ENCODE results near the gene FHOD3. TPM values are rescaled to one million over a fixed set of nuclear protein-coding genes. Genes with fewer than 3 reads are reported as not detected.

Gene FHOD3
- total RNA-seq, 2 donors from 2014 or later: 2.8 to 3.1 TPM

DNA sequence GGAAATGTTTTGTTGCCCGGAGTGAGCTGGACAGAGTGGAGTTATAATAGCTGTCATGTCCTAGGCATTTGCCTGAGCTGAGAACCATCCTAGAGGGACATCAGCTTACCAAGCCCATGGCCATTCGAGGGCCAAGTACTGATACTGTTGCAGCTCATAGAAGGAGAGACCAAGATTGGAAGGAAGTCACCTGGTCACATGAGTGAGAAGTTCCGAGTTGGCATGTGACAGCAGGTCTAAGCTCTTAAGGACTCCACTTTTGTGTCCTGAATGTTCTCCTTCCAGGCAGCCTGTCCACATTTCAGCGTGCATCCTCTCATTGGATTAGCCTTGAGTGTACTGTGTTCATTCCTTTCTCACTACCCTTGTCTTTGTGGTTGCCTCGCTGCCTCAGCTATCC lies 4.4 kb downstream of the FHOD3 start:
- Mint-ChIP-seq H3K27me3 (ENCODE audit: insufficient read depth) (peaks cover 65% of the 10 kb centered on the region), H3K4me3 (no peak overlapping the region), H3K27ac (no peak overlapping the region), H3K9me3 (no peaks in the 10 kb centered on the region), H3K4me1 (no peaks in the 10 kb centered on the region), H3K36me3 (ENCODE audit: low read depth) (no peaks in the 10 kb centered on the region)
- no peaks in the 10 kb centered on the region for H3K4me1 ChIP-seq (ENCODE audit: control insufficient read depth, insufficient read depth, low read length)
- H3K4me3 ChIP-seq (ENCODE audit: low read length): no peak overlapping the region
- WGBS, 2 experiments (ENCODE audit: insufficient coverage in 1 of 2, insufficient read length in 1 of 2): 86 to 98% methylated on average over 5 of the region's 5 CpGs
- TF ChIP-seq, protein P1, sequence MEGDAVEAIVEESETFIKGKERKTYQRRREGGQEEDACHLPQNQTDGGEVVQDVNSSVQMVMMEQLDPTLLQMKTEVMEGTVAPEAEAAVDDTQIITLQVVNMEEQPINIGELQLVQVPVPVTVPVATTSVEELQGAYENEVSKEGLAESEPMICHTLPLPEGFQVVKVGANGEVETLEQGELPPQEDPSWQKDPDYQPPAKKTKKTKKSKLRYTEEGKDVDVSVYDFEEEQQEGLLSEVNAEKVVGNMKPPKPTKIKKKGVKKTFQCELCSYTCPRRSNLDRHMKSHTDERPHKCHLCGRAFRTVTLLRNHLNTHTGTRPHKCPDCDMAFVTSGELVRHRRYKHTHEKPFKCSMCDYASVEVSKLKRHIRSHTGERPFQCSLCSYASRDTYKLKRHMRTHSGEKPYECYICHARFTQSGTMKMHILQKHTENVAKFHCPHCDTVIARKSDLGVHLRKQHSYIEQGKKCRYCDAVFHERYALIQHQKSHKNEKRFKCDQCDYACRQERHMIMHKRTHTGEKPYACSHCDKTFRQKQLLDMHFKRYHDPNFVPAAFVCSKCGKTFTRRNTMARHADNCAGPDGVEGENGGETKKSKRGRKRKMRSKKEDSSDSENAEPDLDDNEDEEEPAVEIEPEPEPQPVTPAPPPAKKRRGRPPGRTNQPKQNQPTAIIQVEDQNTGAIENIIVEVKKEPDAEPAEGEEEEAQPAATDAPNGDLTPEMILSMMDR (conservative IDR thresholded peaks at IDR 0.05): no peak
- H3K27ac ChIP-seq (ENCODE audit: low read depth, low read length): no peak overlapping the region
- no peak for DNase-seq
- no peaks in the 10 kb centered on the region for H3K36me3 ChIP-seq (ENCODE audit: control insufficient read depth, insufficient read depth, low read length)
- H3K9ac ChIP-seq (ENCODE audit: extremely low read depth, low read length, poor library complexity, severe bottlenecking): no peak overlapping the region
- no peaks in the 10 kb centered on the region for H3K9me3 ChIP-seq (ENCODE audit: control insufficient read depth, low read length)
- peaks cover 43% of the 10 kb centered on the region for H3K27me3 ChIP-seq (ENCODE audit: control insufficient read depth, insufficient read depth, low read length, poor library complexity, severe bottlenecking)

DNA sequence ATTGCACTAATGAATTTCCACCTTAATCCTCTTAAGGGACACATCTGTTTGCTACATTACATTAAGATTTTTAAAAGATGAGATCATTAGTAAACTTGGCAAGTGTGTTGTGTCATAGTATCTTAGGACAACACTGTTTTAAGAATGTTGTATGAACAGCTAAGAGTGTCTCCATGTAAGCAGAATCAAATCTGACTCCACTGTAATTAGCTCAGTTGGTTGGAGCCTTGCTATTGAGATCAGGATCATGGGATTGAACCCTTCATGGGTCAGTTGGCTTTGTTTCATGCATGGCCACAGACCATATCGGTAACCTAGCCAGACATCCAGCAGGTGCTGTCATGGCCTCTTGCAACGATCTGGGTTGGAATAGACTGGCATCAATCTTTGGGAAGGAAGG lies 5.2 kb downstream of the FHOD3 start:
- H3K27me3 Mint-ChIP-seq (ENCODE audit: insufficient read depth): peaks cover 70% of the 10 kb centered on the region
- H3K27ac Mint-ChIP-seq: no peak overlapping the region
- no peaks in the 10 kb centered on the region for H3K9me3 Mint-ChIP-seq
- Histone ChIP-seq H3K4me3 (ENCODE audit: low read length) (no peak overlapping the region), H3K4me1 (ENCODE audit: control insufficient read depth, insufficient read depth, low read length) (no peaks in the 10 kb centered on the region), H3K9me3 (ENCODE audit: control insufficient read depth, low read length) (no peaks in the 10 kb centered on the region), H3K27me3 (ENCODE audit: control insufficient read depth, insufficient read depth, low read length, poor library complexity, severe bottlenecking) (peaks cover 43% of the 10 kb centered on the region), H3K27ac (ENCODE audit: low read depth, low read length) (no peak overlapping the region), H3K36me3 (ENCODE audit: control insufficient read depth, insufficient read depth, low read length) (no peaks in the 10 kb centered on the region), H3K9ac (ENCODE audit: extremely low read depth, low read length, poor library complexity, severe bottlenecking) (no peak overlapping the region)
- H3K4me3 Mint-ChIP-seq: no peak overlapping the region
- DNase-seq: peak; percentile 26
- no peaks in the 10 kb centered on the region for H3K36me3 Mint-ChIP-seq (ENCODE audit: low read depth)
- TF ChIP-seq, protein P1 (conservative IDR thresholded peaks at IDR 0.05): no peak
- WGBS, 2 experiments (ENCODE audit: insufficient coverage in 1 of 2, insufficient read length in 1 of 2): 91% methylated on average over 2 of the region's 2 CpGs; no CpG with 5 or more reads in 1 of the 2 experiments
- H3K4me1 Mint-ChIP-seq: no peaks in the 10 kb centered on the region

- Mint-ChIP-seq H3K36me3 (ENCODE audit: low read depth) (no peaks in the 10 kb centered on the region), H3K27me3 (ENCODE audit: insufficient read depth) (peaks cover 68% of the 10 kb centered on the region), H3K4me1 (no peaks in the 10 kb centered on the region), H3K9me3 (no peaks in the 10 kb centered on the region), H3K4me3 (no peak overlapping the region), H3K27ac (no peak overlapping the region)
- TF ChIP-seq, protein P1 (conservative IDR thresholded peaks at IDR 0.05): no peak
- Histone ChIP-seq H3K9me3 (ENCODE audit: control insufficient read depth, low read length) (no peaks in the 10 kb centered on the region), H3K27me3 (ENCODE audit: control insufficient read depth, insufficient read depth, low read length, poor library complexity, severe bottlenecking) (peaks cover 38% of the 10 kb centered on the region), H3K9ac (ENCODE audit: extremely low read depth, low read length, poor library complexity, severe bottlenecking) (no peak overlapping the region), H3K27ac (ENCODE audit: low read depth, low read length) (no peak overlapping the region), H3K4me1 (ENCODE audit: control insufficient read depth, insufficient read depth, low read length) (no peaks in the 10 kb centered on the region), H3K36me3 (ENCODE audit: control insufficient read depth, insufficient read depth, low read length) (no peaks in the 10 kb centered on the region), H3K4me3 (ENCODE audit: low read length) (no peak overlapping the region)
- 78 to 84% methylated on average over 4 to 6 of the region's 6 CpGs for WGBS, 2 experiments (ENCODE audit: insufficient coverage in 1 of 2, insufficient read length in 1 of 2)
- DNase-seq: peak; percentile 28
Observed at GRCh38 chr18:36303211-36303844, 5.8 kb downstream of the FHOD3 start.
